Neuronal stem cell (in vitro differentiated cells): ENCODE measurements around the gene PARD6B.
"Not testable (repeated sequence)": the region's sequence is repeated elsewhere in the genome, so short reads cannot be mapped to it uniquely, and the experiment has no call there.

Source experiments
- DNase-seq: peaks from one replicate; pipeline ENCODE4 v3.0.0-alpha.2; 2013; ENCODE audit warnings: low spot score
- H2AFZ ChIP-seq: one replicate; pipeline ENCODE4 v1.6.1; 2013; ENCODE audit warnings: mild to moderate bottlenecking, low read length, inconsistent platforms
- H2AK5ac ChIP-seq: 2 replicates; pipeline ENCODE4 v1.6.1; 2013; ENCODE audit warnings: low read depth, mild to moderate bottlenecking, inconsistent platforms, low read length, moderate library complexity, mixed read lengths
- H2BK120ac ChIP-seq: 2 replicates; pipeline ENCODE4 v1.6.1; 2013; ENCODE audit warnings: low read depth, mild to moderate bottlenecking, inconsistent platforms, low read length, moderate library complexity, mixed read lengths
- H2BK12ac ChIP-seq: one replicate; pipeline ENCODE4 v1.6.1; 2013; ENCODE audit warnings: low read length, inconsistent platforms
- H2BK15ac ChIP-seq: 2 replicates; pipeline ENCODE4 v1.6.1; 2013; ENCODE audit warnings: mild to moderate bottlenecking, low read length, inconsistent platforms, mixed read lengths
- H2BK5ac ChIP-seq: one replicate; pipeline ENCODE4 v1.6.1; 2013; ENCODE audit warnings: inconsistent platforms, mild to moderate bottlenecking, low read length, moderate library complexity
- H3K14ac ChIP-seq: one replicate; pipeline ENCODE4 v1.6.1; 2013; ENCODE audit warnings: low read length, inconsistent platforms
- H3K18ac ChIP-seq: 2 replicates; pipeline ENCODE4 v1.6.1; 2013; ENCODE audit warnings: low read length, inconsistent platforms
- H3K23ac ChIP-seq: 2 replicates; pipeline ENCODE4 v1.6.1; 2013; ENCODE audit warnings: low read depth, mild to moderate bottlenecking, mixed read lengths, low read length, inconsistent platforms; ENCODE audit not compliant: poor library complexity
- H3K27ac ChIP-seq: replicated peaks from 3 replicates; pipeline ENCODE4 v1.5.1; 2013; ENCODE audit warnings: low read length, inconsistent platforms
- H3K27me3 ChIP-seq, 3 experiments: 2 replicates each; pipeline ENCODE4 v1.6.1; 2013; ENCODE audit warnings: low read length in 3 of 3, mild to moderate bottlenecking in 2 of 3, inconsistent platforms in 1 of 3, low read depth in 1 of 3, mixed read lengths in 1 of 3, moderate library complexity in 1 of 3; ENCODE audit not compliant: control insufficient read depth in 3 of 3, insufficient read depth in 3 of 3
- H3K36me3 ChIP-seq, 2 donors: replicated peaks in 1 of 2; 2 replicates each; pipeline ENCODE4 v1.6.1; 2013; ENCODE audit warnings: low read length in 2 of 2; ENCODE audit not compliant: control insufficient read depth in 2 of 2, insufficient read depth in 2 of 2
- H3K4ac ChIP-seq: 2 replicates; pipeline ENCODE4 v1.6.1; 2013; ENCODE audit warnings: inconsistent platforms, mild to moderate bottlenecking, low read length, moderate library complexity
- H3K4me1 ChIP-seq, 2 donors: 1 replicate in 1 of 2; 2 replicates in 1 of 2; pipeline ENCODE4 v1.6.1; 2013; ENCODE audit warnings: low read length in 2 of 2, low read depth in 1 of 2; ENCODE audit not compliant: control insufficient read depth in 2 of 2, insufficient read depth in 1 of 2
- H3K4me2 ChIP-seq: one replicate; pipeline ENCODE4 v1.6.1; 2013; ENCODE audit warnings: mild to moderate bottlenecking, low read length, inconsistent platforms; ENCODE audit not compliant: insufficient read depth, poor library complexity, severe bottlenecking
- H3K4me3 ChIP-seq, 2 donors: 2 replicates each; pipeline ENCODE4 v1.5.1; 2013; ENCODE audit warnings: low read length in 2 of 2, mild to moderate bottlenecking in 2 of 2, inconsistent platforms in 1 of 2, moderate library complexity in 1 of 2
- H3K79me1 ChIP-seq: one replicate; pipeline ENCODE4 v1.6.1; 2013; ENCODE audit warnings: low read depth, mild to moderate bottlenecking, inconsistent platforms, low read length, moderate library complexity
- H3K9ac ChIP-seq: one replicate; pipeline ENCODE4 v1.6.1; 2013; ENCODE audit warnings: mild to moderate bottlenecking, low read depth, low read length, inconsistent platforms; ENCODE audit not compliant: poor library complexity
- H3K9me3 ChIP-seq, 2 donors: replicated peaks in 1 of 2; 2 replicates each; pipeline versions ENCODE3 to v1.6.1; 2013; ENCODE audit warnings: low read length in 2 of 2, mild to moderate bottlenecking in 2 of 2, inconsistent platforms in 1 of 2, low read depth in 1 of 2, mixed read lengths in 1 of 2, moderate library complexity in 1 of 2; ENCODE audit not compliant: control insufficient read depth in 2 of 2, insufficient read depth in 1 of 2
- H4K8ac ChIP-seq: one replicate; pipeline ENCODE4 v1.6.1; 2013; ENCODE audit warnings: low read depth, mild to moderate bottlenecking, inconsistent platforms, low read length, moderate library complexity
- H4K91ac ChIP-seq: one replicate; pipeline ENCODE4 v1.6.1; 2013; ENCODE audit warnings: low read length, low read depth, mild to moderate bottlenecking, inconsistent platforms; ENCODE audit not compliant: poor library complexity
- WGBS, 2 donors: extraction: QIAGEN DNeasy Blood & Tissue Kit; methylation state at CpG; one replicate each; pipeline ENCODE4 v1.1.7; 2013; ENCODE audit warnings: missing lambda C conversion rate in 2 of 2, mixed read lengths in 1 of 2; ENCODE audit not compliant: insufficient read length in 2 of 2, insufficient replicate concordance in 1 of 2; ENCODE audit errors: extremely low coverage in 2 of 2; 5-methylcytosine and 5-hydroxymethylcytosine counted together

PARD6B gene

DNA sequence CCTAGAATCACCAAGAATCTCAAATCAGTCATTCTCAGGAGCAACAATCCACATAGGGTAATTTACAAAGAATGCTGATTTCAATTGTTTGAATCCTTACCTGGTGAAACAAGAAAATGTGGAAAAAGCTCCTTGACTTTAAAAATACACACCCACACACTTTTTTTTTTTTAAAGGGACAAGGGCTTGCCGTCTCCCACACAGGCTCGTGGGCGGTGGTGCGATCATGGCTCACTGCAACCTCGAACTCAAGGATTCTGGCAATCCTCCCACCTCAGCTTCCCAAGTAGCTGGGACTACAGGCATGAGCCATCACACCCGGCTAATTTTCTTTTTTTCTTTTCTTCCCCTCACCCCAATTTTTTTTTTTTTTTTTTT lies 30.7 kb downstream of the PARD6B start:
- Histone ChIP-seq H3K27ac (no peak overlapping the region), H3K23ac (no peak overlapping the region), H2BK12ac (no peak overlapping the region), H4K91ac (no peak overlapping the region), H3K27me3 (no peaks in the 10 kb centered on the region), H3K14ac (no peak overlapping the region), H4K8ac (no peak overlapping the region), H2BK120ac (no peak overlapping the region), H3K4me2 (no peak overlapping the region), H3K9me3 (no peaks in the 10 kb centered on the region), H3K9ac (no peak overlapping the region), H2BK5ac (no peak overlapping the region), H2BK15ac (no peak overlapping the region), H2AK5ac (no peak overlapping the region), H3K4ac (no peak overlapping the region), H3K18ac (no peak overlapping the region), H3K36me3 (no peaks in the 10 kb centered on the region), H3K4me1 (peaks cover 9% of the 10 kb centered on the region in 2 donors), H3K79me1 (no peaks in the 10 kb centered on the region), H2AFZ (no peak overlapping the region), H3K4me3 (no peak overlapping the region)
- WGBS, 2 donors = no CpG with 5 or more reads among the region's 6 CpGs
- DNase-seq = no peak

- Histone ChIP-seq H3K79me1 (no peaks in the 10 kb centered on the region), H3K4me1 (peaks cover 9 to 10% of the 10 kb centered on the region in 2 donors), H2BK120ac (no peak overlapping the region), H3K4me2 (no peak overlapping the region), H2AK5ac (no peak overlapping the region), H3K4me3 (no peak overlapping the region), H2BK15ac (no peak overlapping the region), H4K91ac (no peak overlapping the region), H3K27ac (no peak overlapping the region), H3K18ac (peak overlapping the region; percentile 87), H3K36me3 (no peaks in the 10 kb centered on the region), H3K4ac (no peak overlapping the region), H2BK12ac (no peak overlapping the region), H2BK5ac (no peak overlapping the region), H4K8ac (no peak overlapping the region), H2AFZ (no peak overlapping the region), H3K9ac (no peak overlapping the region), H3K23ac (peak overlapping the region; percentile 68), H3K9me3 (no peaks in the 10 kb centered on the region), H3K14ac (no peak overlapping the region), H3K27me3 (no peaks in the 10 kb centered on the region)
- WGBS, 2 donors = no CpG with 5 or more reads among the region's 12 CpGs
- no peak for DNase-seq
These were observed 31.2 kb downstream of the PARD6B start for GRCh38 chr20:50762435-50763220.

DNA sequence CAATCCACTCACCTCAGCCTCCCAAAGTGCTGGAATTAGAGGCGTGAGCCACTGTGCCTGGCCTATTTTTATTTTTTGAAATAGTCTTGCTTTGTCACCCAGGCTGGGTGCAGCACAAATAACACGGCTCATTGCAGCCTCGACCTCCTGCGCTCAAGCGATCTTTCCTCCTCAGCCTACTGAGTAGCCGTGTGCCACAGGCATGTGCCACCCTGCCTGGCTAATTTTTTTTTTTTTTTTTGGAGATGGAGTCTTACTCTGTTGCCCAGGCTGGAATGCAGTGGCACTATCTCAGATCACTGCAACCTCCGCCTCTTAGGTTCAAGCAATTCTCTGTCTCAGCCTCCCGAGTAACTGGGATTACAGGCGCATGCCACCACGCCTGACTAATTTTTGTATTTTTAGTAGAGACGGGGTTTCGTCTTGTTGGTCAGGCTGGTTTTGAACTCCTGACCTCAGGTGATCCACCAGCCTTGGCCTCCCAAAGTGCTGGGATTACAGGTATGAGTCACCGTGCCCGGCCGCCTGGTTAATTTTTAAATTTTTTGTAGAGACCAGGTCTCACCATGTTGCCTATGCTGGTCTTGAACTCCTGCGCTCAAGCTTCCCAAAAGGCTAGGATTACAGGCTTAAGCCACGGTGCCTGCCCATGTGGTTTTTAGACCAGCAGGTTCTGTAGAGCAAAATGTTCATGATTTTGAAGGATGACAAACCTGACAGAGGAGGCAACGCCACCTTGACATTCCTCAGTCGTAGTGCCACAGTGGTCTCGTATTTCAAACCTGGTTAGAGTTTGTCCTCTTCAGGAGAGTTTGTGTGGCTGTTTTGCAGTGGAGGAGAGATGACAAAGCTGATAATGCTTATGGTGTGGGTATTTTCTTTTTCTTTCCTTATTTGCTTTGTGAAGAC lies 32.4 kb downstream of the PARD6B start:
- not testable (repeated sequence) for H3K4me2 ChIP-seq, H2AFZ ChIP-seq, H3K18ac ChIP-seq, H2BK5ac ChIP-seq, H3K4ac ChIP-seq, H2BK15ac ChIP-seq, H3K4me3 ChIP-seq, H2BK12ac ChIP-seq, H3K27ac ChIP-seq, H2AK5ac ChIP-seq, H3K36me3 ChIP-seq, H3K9ac ChIP-seq, H3K9me3 ChIP-seq, DNase-seq, H3K27me3 ChIP-seq, H3K14ac ChIP-seq, H3K79me1 ChIP-seq, H4K91ac ChIP-seq, H3K23ac ChIP-seq, H4K8ac ChIP-seq, H2BK120ac ChIP-seq
- no CpG with 5 or more reads among the region's 20 CpGs for WGBS, 2 donors
- H3K4me1 ChIP-seq = peaks cover 10 to 11% of the 10 kb centered on the region in 2 donors

GRCh38 chr20:50765251-50765650 lies 33.9 kb downstream of the PARD6B start:
- not testable (repeated sequence) for H4K91ac ChIP-seq, H3K4me2 ChIP-seq, H3K79me1 ChIP-seq, H3K4me3 ChIP-seq, H2AFZ ChIP-seq, H3K36me3 ChIP-seq, H3K27ac ChIP-seq, H2BK120ac ChIP-seq, H2BK5ac ChIP-seq, H3K27me3 ChIP-seq, H3K9ac ChIP-seq, H3K4ac ChIP-seq, H3K18ac ChIP-seq, H3K9me3 ChIP-seq, H2BK12ac ChIP-seq, H3K23ac ChIP-seq, H2BK15ac ChIP-seq, H4K8ac ChIP-seq, DNase-seq, H3K14ac ChIP-seq, H2AK5ac ChIP-seq
- peaks cover 10 to 11% of the 10 kb centered on the region in 2 donors for H3K4me1 ChIP-seq
- WGBS, 2 donors = no CpG with 5 or more reads among the region's 10 CpGs
